Eye (tissue), 1 donor: ENCODE measurements around the gene RIC8A.
"Not testable (repeated sequence)": the region's sequence is repeated elsewhere in the genome, so short reads cannot be mapped to it uniquely, and the experiment has no call there.

Experiments
- DNase-seq: peaks from one replicate; pipeline ENCODE4 v3.0.0-alpha.2; 2015

The RIC8A gene

GRCh38 chr11:220641-221215 is 13.2 kb downstream of the RIC8A start:
- not testable (repeated sequence) for DNase-seq

DNA sequence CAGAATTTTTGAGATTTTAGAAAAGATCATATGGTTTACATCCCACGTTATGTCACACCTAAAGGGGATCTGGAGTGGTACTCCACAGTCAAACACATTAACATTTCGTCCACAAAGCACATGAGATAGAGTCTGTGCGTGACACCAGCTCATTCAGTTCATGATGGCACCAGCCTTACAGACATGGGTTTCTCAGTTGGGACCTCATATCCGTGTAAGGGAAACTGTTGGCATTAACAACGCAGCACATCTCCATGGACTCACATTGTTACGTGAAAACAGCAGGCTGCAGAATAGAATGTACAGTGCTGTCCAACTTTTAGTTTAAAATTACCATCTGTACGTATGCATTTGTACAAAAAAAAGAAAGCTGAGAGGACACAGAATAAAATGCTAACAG is 14.0 kb downstream of the RIC8A start:
- DNase-seq, result no peak

- DNase-seq, result no peak
Measured at GRCh38 chr11:221998-222789, 14.7 kb downstream of the RIC8A start.

DNA sequence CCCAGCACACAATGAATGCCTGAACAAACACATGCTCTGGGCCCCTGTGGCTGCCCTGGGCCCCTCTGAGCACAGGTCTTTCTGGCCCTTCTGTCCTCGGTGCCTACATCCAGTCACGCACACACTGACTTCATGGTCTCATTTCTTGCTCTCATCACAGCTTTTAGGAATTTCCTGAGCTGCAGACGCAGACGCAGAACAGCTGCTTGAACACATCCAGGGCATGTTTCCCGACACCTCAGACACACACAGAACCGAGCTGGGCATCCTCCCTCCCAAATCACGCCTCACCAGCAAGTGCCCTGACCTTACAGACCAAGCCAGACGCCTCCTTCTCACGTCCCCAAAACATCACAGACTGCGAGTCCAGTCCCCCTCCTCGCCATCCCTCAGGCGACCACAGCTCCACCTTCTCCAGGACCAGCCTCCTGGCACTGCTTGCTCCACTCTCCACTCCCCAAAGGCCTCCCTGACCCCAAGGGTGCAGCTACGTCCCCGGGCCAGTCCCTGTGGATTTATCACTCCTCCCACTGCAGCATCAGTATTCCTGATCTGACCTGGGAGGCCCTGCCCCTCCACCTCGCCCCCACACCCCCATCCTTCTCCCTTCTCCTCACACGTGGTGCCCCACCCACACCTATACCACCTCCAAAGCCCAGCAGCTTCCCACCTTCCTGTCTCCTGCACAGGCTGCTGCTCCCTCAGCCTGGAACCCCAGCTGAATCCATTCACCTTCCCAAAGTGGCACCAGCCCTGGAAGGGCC is 15.7 kb downstream of the RIC8A start:
- no peak for DNase-seq

DNA sequence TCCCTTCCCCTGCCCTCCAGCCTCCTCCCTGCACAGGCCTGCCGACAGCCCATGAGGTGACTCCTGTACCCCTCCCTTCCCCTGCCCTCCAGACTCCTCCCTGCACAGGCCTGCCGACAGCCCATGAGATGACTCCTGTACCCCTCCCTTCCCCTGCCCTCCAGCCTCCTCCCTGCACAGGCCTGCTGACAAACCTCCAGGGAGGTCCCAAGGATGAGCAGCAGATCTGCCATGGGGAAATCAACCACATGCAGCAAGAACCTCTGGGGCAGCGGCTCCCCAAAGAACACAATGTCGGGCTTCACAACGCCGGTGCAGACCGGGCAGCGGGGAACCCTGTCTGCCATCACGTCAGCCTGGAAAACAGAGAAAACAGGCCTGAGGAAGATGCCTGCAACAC is 16.4 kb downstream of the RIC8A start:
- no peak for DNase-seq

GRCh38 chr11:224424-224823 is 16.9 kb downstream of the RIC8A start:
- no peak for DNase-seq

- no peak for DNase-seq
Measured at GRCh38 chr11:225734-226453, 18.4 kb downstream of the RIC8A start.

DNA sequence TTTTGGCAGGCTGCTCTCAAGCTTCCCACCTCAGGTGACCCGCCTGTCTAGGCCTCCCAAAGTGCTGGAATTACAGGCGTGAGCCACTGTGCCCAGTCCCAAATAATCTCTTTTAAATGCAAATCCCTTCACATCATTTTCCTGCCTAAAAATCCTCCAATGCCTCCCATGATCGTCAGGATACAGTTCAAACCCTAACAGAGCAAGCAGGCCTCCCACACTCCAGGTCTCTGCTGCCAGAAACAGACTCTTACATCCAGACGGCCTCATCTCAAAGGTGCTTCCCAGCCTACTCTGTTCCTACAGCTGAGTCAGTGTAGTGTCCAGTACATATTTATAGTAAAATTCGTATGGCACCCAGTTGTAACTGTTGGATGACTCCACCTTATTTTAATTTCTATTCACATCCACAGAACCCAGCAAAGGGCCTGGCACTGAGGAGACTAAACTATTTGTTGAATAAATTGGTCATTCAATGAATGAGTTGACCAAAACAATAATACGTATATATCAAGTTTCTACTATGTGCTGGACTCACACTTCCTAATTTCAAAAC is 20.4 kb downstream of the RIC8A start:
- DNase-seq, result no peak

- DNase-seq, result no peak
Measured at GRCh38 chr11:230431-230830, 22.9 kb downstream of the RIC8A start.

DNA sequence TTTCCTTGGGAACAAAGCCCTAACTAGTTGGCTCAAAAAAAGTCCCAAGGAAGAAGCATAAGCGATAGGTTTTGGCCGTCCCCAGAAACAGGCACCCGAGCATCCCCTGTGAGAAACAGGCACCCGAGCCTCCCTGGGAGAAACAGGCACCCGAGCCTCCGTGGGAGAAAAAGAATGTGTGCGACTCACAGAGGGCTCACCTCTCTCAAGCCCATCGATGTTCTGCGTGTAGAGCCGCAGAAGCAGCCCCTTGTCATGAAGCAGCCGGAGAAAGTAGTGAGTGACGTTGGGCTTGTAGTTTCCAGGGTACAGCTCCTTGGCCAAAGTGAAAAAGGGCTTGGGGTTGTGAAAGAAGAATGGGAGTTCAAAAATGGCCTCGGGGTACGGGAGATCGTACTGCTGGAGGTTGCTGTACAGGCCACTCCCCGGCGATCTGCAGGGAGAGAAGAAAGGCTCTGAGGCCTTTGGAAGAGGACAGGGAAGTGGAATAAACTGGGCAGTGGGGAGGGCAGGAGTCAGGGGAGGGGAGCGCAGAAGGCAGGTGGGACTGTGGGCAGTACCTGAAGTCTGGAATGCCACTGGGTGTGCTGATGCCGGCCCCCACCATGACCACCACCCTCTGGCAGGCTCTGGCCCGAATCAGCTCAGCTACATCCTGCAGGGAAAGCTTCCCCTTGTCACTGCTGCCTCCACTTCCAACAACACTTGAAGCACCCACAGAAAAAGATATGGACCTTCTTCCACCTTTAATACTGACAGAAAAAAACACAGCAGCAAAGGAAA is 25.5 kb downstream of the RIC8A start:
- DNase-seq, result no peak

- no peak for DNase-seq
Measured at GRCh38 chr11:235180-235579, 27.7 kb downstream of the RIC8A start.

- DNase-seq, result no peak
Measured at GRCh38 chr11:235609-235996, 28.1 kb downstream of the RIC8A start.

GRCh38 chr11:235997-236773 is 28.7 kb downstream of the RIC8A start, which contains the start of gene SIRT3:
Gene SIRT3 (minus strand): TSS chr11:236342. CDS start chr11:236328, 14 bp downstream.
- DNase-seq, result peak; percentile 94

DNA sequence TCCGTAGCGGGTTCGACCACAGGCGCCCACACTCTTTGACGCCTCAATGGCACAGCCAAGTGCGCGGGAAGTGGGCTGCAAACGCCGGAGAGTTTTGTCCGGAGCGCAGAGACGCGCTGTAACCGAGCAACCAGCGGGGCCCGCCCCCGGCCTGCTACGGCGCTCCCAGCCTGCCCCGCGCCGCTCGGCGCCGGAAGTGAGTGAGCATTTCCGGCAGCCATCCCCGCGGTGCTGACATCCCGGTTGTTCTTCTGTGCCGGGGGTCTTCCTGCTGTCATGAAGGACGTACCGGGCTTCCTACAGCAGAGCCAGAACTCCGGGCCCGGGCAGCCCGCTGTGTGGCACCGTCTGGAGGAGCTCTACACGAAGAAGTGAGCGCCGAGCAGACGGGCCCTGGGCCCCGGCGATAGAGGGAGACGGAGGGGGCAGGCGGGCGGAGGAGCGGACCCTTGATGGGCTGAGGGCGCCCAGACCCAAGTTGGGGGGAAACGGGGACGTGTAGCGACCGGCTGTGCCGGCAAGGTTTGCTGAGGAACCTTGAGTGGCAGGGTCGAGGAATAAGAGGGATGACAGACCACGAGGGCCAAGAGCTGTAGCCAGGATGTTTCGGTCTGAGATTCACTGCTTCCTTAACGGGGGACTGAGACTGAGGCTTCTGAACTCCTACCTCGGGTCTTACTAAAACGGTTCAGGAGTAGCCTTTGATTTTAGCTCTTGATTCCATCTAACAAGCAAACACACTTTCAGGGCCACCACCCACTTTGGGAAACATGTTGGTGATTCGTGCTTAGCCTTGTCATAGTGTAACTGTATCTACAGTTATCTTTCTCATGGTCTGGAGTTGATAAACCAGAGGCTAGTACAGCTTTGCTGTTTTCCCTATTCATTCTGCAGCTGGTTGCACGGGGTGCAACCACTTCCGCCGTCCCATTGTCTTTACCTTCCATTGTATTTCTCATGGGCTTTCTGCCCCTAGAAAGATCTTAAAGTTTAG is 29.6 kb downstream of the RIC8A start, which contains the start of gene PSMD13:
TSS of gene PSMD13 (plus strand) at position 203 of the 994 bp plus-strand sequence. CDS start at position 277, 74 bp downstream.
- no peak for DNase-seq

GRCh38 chr11:238346-238745 is 30.8 kb downstream of the RIC8A start:
- not testable (repeated sequence) for DNase-seq

DNA sequence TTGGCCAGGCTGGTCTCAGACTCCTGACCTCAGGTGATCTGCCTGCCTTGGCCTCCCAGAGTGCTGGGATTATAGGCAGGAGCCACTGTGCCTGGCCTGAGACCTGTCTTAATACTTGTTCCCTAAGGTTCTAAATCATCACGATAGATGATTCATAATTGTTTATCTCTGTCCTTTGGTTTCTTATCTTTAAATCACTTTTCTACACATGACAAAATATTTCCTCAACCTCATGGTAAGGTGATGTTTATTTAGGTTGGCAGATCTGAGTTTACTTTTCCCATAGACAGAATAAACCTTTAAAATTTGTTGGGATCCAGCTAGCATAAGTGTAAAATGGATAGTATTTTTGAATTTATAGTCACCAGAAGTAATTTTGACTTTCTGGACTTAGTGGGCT is 32.8 kb downstream of the RIC8A start:
- DNase-seq, result no peak

DNA sequence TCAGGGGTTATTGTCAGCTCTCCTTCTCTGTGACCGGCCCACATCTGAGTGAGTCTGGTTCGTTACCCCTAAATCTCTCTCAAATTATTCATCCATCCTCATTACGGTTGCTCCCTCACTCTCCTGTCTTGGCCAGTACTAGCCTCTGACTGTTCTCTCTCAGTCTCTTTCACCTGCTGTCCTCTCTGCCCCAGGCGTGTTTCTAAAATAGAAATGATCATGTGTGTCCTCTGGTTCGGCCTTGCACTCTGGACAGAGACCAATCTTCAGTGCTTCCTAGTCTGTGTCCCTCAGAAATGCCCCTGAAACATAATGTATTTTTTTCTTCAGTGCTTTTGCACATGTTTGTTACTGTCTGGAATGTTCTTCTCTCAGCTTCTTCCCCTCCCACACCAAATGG is 34.1 kb downstream of the RIC8A start:
- no peak for DNase-seq

DNA sequence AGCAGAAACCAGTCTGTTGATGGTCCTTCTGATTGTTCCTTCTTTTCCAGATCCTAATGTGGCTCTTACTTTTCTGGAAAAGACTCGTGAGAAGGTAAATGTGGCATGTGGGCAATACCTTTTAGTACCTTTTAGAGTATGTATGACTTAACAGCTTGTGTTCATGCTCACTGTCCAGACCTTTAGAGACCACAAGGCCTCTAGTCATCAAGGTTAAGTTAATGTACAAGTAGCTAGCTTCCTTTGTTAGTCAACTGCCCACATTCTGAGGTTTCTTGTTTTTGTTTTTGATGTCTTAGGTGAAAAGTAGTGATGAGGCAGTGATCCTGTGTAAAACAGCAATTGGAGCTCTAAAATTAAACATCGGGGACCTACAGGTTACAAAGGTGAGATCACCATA is 36.9 kb downstream of the RIC8A start:
- no peak for DNase-seq

DNA sequence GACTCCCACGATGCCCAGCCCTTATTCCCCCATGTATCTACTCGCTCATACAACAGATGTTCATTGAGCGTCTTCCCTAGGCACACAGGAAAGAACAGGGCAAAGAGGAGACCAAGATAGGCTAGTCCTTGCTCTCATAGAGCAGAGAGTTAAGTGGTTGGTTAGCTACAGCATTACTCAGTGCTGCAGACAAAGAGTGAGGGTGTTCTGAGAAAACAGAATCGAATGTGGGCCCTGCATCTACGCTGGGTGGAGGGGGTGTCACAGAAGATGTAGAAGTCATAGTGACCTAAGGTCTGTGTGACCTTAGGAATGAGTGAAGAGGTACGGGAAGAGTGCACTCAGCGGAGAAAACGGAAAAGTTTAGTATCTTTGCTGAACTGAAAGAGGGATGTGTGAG is 41.6 kb downstream of the RIC8A start:
- no peak for DNase-seq

GRCh38 chr11:250274-250673 is 42.8 kb downstream of the RIC8A start:
- DNase-seq, result no peak
